ENCODE data around the gene RAPGEF6.

- TF ChIP-seq POLR2AphosphoS5 (IDR thresholded peaks at IDR 0.05; ENCODE audit: borderline replicate concordance, low read depth, low read length) (no peak), EZH2 (IDR thresholded peaks at IDR 0.05) (no peak)
Observed at GRCh38 chr5:131619102-131619501, 15.9 kb downstream of the RAPGEF6 start.

Data from SK-N-MC (cell line).